Astrocyte (in vitro differentiated cells and primary cell): ENCODE measurements around the gene GPR141.

Source experiments
- EZH2 ChIP-seq: IDR thresholded peaks from 2 replicates; pipeline ENCODE4 v1.6.1; 2012; ENCODE audit warnings: mild to moderate bottlenecking, low read length, inconsistent platforms; ENCODE audit not compliant: insufficient read depth
- TF ChIP-seq, protein P1 (sequence below): IDR thresholded peaks from 2 replicates; pipeline ENCODE4 v1.5.1; 2011; ENCODE audit warnings: low read depth, mild to moderate bottlenecking, inconsistent platforms, low read length, moderate library complexity; ENCODE audit not compliant: insufficient read depth

DNA sequence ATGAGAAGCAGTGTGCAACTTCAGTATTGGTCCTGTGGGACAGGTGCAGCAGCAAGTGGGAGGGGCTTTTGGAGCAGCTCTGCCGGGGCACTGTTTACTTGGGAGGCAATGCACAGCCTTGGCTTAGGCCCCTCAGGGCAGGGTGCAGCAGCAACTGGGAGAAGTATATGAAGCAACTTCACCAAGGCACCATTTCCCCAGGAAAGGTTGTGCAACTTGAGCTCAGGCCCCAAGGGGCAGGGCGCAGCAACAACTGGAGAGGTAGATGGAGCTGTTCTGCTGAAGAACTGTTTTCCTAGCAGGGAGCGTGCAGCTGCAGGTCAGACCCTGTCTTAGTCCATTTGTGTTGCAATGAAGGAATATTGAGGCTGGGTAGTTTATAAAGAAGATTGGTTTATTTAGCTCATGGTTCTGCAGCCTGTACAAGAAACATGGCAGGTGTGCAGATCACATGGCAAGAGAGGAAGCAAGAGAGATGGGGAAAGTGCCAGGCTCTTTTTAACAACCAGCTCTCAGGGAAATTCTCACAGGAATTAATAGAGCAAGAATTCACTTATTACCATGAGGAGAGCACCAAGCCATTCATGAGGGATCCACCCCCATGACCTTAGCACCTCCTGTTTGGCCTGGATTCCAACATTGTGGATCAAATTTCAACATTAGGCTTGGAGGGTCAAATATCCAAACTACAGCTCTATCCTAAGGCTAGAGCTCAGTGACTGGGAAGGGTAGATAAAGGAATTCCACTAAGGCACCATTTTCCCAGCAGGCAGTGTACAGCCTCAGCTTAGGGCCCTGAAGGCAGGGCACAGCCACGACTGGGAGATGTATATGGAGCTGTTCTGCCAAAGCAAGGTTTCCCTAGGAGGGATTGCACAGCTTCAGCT lies 10.9 kb downstream of the GPR141 start:
- TF ChIP-seq, protein P1, sequence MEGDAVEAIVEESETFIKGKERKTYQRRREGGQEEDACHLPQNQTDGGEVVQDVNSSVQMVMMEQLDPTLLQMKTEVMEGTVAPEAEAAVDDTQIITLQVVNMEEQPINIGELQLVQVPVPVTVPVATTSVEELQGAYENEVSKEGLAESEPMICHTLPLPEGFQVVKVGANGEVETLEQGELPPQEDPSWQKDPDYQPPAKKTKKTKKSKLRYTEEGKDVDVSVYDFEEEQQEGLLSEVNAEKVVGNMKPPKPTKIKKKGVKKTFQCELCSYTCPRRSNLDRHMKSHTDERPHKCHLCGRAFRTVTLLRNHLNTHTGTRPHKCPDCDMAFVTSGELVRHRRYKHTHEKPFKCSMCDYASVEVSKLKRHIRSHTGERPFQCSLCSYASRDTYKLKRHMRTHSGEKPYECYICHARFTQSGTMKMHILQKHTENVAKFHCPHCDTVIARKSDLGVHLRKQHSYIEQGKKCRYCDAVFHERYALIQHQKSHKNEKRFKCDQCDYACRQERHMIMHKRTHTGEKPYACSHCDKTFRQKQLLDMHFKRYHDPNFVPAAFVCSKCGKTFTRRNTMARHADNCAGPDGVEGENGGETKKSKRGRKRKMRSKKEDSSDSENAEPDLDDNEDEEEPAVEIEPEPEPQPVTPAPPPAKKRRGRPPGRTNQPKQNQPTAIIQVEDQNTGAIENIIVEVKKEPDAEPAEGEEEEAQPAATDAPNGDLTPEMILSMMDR = no peak
- TF ChIP-seq EZH2 = no peak
